Breast epithelium (tissue), 3 donors: ENCODE data around the gene ENG.

Experiments used
- CTCF ChIP-seq, 3 donors: fragments of 450-650 bp; IDR thresholded peaks; one replicate each; pipeline ENCODE4 v1.5.1; 2016 to 2017; ENCODE audit warnings: antibody characterized with exemption in 3 of 3, mild to moderate bottlenecking in 3 of 3, moderate library complexity in 3 of 3
- POLR2A ChIP-seq: fragments of 450-650 bp; IDR thresholded peaks from one replicate; pipeline ENCODE4 v1.6.1; 2016; ENCODE audit warnings: antibody characterized with exemption, mild to moderate bottlenecking, moderate library complexity
- POLR2AphosphoS5 ChIP-seq, 3 donors: sonication (generic); formaldehyde crosslinking; IDR thresholded peaks; one replicate each; pipeline ENCODE4 v1.6.1; 2017; ENCODE audit warnings: antibody characterized with exemption in 3 of 3

GRCh38 chr9:127856729-127857116, 2.3 kb upstream of the ENG start:
- TF ChIP-seq CTCF (IDR thresholded peaks at IDR 0.05) (no peak), POLR2A (no peak), POLR2AphosphoS5 (IDR thresholded peaks at IDR 0.05) (no peak)
